PC-3 (cell line): ENCODE results near the gene MYO1F.

Experiments
- CTCF ChIP-seq: fragments of 300-600 bp; sonication (generic); conservative IDR thresholded peaks from 2 replicates; pipeline ENCODE4 v1.5.1; 2017; ENCODE audit warnings: antibody characterized with exemption, low read depth, mild to moderate bottlenecking, low read length
- EZH2 ChIP-seq: fragments of 300-600 bp; sonication (generic); IDR thresholded peaks from one replicate; pipeline ENCODE4 v1.6.1; 2017; ENCODE audit warnings: antibody characterized with exemption, mild to moderate bottlenecking, low read length; ENCODE audit not compliant: unreplicated experiment
- EZH2phosphoT487 ChIP-seq: fragments of 300-600 bp; sonication (generic); IDR thresholded peaks from 2 replicates; pipeline ENCODE4 v1.6.1; 2018; ENCODE audit warnings: mild to moderate bottlenecking, antibody characterized with exemption, low read length, borderline replicate concordance

DNA sequence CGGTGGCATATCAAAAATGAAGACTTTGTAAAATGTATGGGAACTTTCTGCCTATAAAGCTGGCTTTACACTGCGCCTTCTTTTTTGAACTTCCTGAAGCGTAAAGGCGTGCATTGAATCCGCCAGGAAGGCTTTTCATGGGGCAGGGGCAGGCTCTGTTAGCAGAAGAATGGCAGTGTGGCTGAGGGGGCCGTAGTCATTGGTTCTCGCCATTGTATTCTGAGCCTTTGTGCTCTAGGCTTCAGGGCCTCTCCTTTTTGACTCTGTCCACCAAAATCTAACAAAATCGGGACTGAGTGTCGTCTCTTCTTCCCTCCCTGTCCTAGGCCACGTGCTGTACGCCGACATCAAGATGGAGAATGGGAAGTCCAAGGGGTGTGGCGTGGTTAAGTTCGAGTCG lies 88.9 kb downstream of the MYO1F start:
- TF ChIP-seq EZH2phosphoT487 (no peak), CTCF (no peak), EZH2 (no peak)
